Central memory CD4-positive, alpha-beta T cell (primary cell): ENCODE results near the gene SERTAD3.
"Not testable (repeated sequence)": the region's sequence is repeated elsewhere in the genome, so short reads cannot be mapped to it uniquely, and the experiment has no call there.

Experiments
- DNase-seq: peaks from one replicate; pipeline ENCODE4 v3.0.0; 2022

The SERTAD3 gene

GRCh38 chr19:40457953-40458596 lies 13.9 kb upstream of the SERTAD3 start:
- DNase-seq = no peak

- DNase-seq = no peak
These were observed 12.9 kb upstream of the SERTAD3 start for GRCh38 chr19:40457048-40457447.

- DNase-seq = not testable (repeated sequence)
These were observed 9.8 kb upstream of the SERTAD3 start for GRCh38 chr19:40453943-40454342.

GRCh38 chr19:40453151-40453735 lies 9.1 kb upstream of the SERTAD3 start:
- no peak for DNase-seq

GRCh38 chr19:40452016-40452415 lies 7.9 kb upstream of the SERTAD3 start:
- DNase-seq = no peak

GRCh38 chr19:40450664-40451063 lies 6.5 kb upstream of the SERTAD3 start:
- no peak for DNase-seq

- no peak for DNase-seq
These were observed 5.4 kb upstream of the SERTAD3 start for GRCh38 chr19:40449506-40449905.

- no peak for DNase-seq
These were observed 2.2 kb upstream of the SERTAD3 start for GRCh38 chr19:40446263-40446784.

GRCh38 chr19:40445780-40446262 lies 1.7 kb upstream of the SERTAD3 start:
- no peak for DNase-seq

GRCh38 chr19:40444825-40445312 lies 734 bp upstream of the SERTAD3 start:
- no peak for DNase-seq

GRCh38 chr19:40443131-40443999 lies 770 bp downstream of the SERTAD3 start:
- DNase-seq = peak; percentile 99

GRCh38 chr19:40442328-40443130 lies 1.6 kb downstream of the SERTAD3 start:
- no peak for DNase-seq

- no peak for DNase-seq
These were observed 2.3 kb downstream of the SERTAD3 start for GRCh38 chr19:40441719-40442253.

- DNase-seq = no peak
These were observed 5.9 kb downstream of the SERTAD3 start for GRCh38 chr19:40438284-40438683.

- DNase-seq = peak; percentile 39
These were observed 10.5 kb downstream of the SERTAD3 start for GRCh38 chr19:40433391-40434216.

GRCh38 chr19:40432760-40433159 lies 11.4 kb downstream of the SERTAD3 start:
- not testable (repeated sequence) for DNase-seq

- no peak for DNase-seq
These were observed 12.4 kb downstream of the SERTAD3 start for GRCh38 chr19:40431698-40432097.

GRCh38 chr19:40430242-40430641 lies 13.9 kb downstream of the SERTAD3 start:
- DNase-seq = not testable (repeated sequence)

GRCh38 chr19:40428197-40428596 lies 15.9 kb downstream of the SERTAD3 start:
- not testable (repeated sequence) for DNase-seq

- peak; percentile 100 for DNase-seq
These were observed 18.5 kb downstream of the SERTAD3 start, which contains the start of gene SERTAD1 for GRCh38 chr19:40425450-40426287. SERTAD1 (minus strand) TSS chr19:40425992; CDS start chr19:40423546, 2,446 bp downstream.
